ENCODE results near the gene IL11. TPM values are rescaled to one million over a fixed set of nuclear protein-coding genes. Genes with fewer than 3 reads are reported as not detected.

Gene IL11
- total and polyA plus RNA-seq, 2 of the 13 experiments (the other 11 are each of a cell fraction or from before 2014, with no cell fraction given), result 2.5 to 2.9 TPM

DNA sequence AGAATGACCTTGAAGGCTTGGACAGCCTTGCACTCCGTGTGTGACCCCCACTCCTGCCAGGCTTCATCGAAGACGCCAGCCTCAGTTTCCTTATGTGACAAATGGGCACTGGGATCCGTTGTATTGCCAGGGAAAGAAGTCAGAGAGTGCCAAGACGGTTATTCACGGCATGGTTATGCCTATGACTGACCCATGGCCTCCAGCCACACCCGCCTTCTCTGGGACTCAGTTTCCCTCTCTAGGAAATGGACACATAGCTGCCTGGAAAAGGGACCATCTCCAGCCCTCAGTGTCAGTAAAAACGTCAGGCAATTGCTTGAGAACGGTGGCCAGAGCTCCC lies 38.2 kb upstream of the IL11 start (continued):
- TF ChIP-seq, protein P1, sequence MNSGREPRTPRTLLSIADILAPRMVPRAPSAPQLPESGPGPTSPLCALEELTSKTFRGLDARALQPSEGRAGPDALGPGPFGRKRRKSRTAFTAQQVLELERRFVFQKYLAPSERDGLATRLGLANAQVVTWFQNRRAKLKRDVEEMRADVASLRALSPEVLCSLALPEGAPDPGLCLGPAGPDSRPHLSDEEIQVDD (CRISPR knock-in tag; IDR thresholded peaks at IDR 0.05; ENCODE audit: borderline replicate concordance), result no peak
- TF ChIP-seq ZNF629 (CRISPR knock-in tag; conservative IDR thresholded peaks at IDR 0.05) (peak; percentile 75; the same call in 1 of the 2 replicates), ZMYM3 (CRISPR knock-in tag; IDR thresholded peaks at IDR 0.05) (0 out of 2 replicates have a peak, but pooled peaks have one; percentile 21), MAFG (CRISPR knock-in tag; IDR thresholded peaks at IDR 0.05) (no peak), ZNF350 (CRISPR knock-in tag; IDR thresholded peaks at IDR 0.05; ENCODE audit: borderline replicate concordance, low read depth) (0 out of 2 replicates have a peak, but pooled peaks have one; percentile 0)

DNA sequence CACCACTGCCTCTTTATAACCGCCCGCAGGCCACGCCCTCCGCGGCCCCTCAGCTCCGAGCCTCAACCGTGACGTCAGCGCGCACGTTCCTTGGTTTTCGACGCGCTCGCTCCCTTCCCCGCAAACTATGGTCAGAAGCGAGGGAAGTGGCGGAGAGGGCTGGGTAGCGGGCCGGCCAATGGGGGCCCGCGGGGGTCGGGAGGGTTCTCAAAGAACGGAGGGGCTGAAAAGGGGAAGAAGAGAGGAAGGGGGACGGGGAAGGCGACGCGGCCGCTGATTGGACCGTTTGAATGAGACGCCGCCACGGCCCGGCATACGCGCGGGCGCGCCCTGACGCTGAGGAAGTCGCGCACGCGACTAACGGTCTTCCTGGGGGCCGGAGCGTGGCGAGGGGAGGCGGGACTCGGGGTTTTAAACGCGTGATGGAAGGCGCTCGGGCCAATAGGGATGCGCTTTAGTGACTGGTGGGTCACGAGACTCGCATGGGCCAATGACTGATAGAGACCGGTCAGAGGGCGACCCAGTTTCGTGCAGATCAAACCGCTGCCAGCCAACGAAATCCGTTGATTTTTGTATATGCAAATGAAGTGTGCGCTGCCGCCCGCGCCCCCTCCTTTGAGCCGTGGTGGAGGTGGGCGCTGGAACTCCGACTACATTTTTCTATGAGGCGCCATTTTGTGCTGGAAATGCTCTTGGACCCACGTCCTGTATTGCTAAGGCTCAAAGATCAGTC lies 37.7 kb upstream of the IL11 start:
- H2AFZ ChIP-seq (ENCODE audit: low read length), result no peak overlapping the region
- H3K27ac ChIP-seq (ENCODE audit: extremely low read length, insufficient read depth, low read length), result peak overlapping the region; percentile 68
- peak overlapping the region; percentile 57 for H3K4me2 ChIP-seq (ENCODE audit: low read depth, low read length)
- H3K27me3 ChIP-seq (ENCODE audit: control insufficient read depth in 1 of 2, insufficient read depth in 2 of 2, low read length in 2 of 2), result peaks cover 0 to 5% of the 10 kb centered on the region in 2 experiments; a peak in 1 of 5 replicates
- H3K4me1 ChIP-seq (ENCODE audit: insufficient read depth, low read length), result peaks cover 26% of the 10 kb centered on the region
- peaks cover 6 to 16% of the 10 kb centered on the region in 2 experiments; a peak in 4 of 5 replicates for H3K36me3 ChIP-seq (replicated peaks in 1 of 2; ENCODE audit: control insufficient read depth in 1 of 2, insufficient read depth in 2 of 2, low read length in 2 of 2)
- POLR2A ChIA-PET, result interaction anchor here (0.5 to 2.9 kb wide), 41 partner anchors 10 to 291 kb away, joined by 3 to 62 read pairs (median 5); partner anchors contain the start of genes DNAAF3, HSPBP1, ISOC2 and KMT5C
- intact Hi-C loops (cut with micrococcal nuclease; ENCODE audit: unreplicated experiment) (no loop called here), in situ Hi-C loops (cut with HindIII; ENCODE audit: extremely low pct_ligation_motif_present, low pct_unique_long_range_greater_than_20kb) (loop anchor here (5.0 kb wide), 1 partner anchor 261 kb away; the partner anchor contains the start of gene TNNT1)
- no peaks in the 10 kb centered on the region for H4K20me1 ChIP-seq (ENCODE audit: insufficient read depth, low read length)
- ATAC-seq (peak; percentile 86), DNase-seq (ENCODE audit: low spot score) (peak; percentile 83), FAIRE-seq (peak; percentile 18)
- BruUV-seq (replicated peaks), result TSS peak; percentile 69
- peaks cover 16% of the 10 kb centered on the region for H3K79me2 ChIP-seq (ENCODE audit: insufficient read depth, low read length)
- H3K9me3 ChIP-seq (ENCODE audit: low read length), result no peaks in the 10 kb centered on the region
- 47% methylated on average over 58 of the region's 72 CpGs for WGBS (ENCODE audit: low lambda C conversion rate)
- peak overlapping the region; percentile 86 for H3K9ac ChIP-seq (ENCODE audit: insufficient read depth, low read depth, low read length)
- H3K4me3 ChIP-seq (replicated peaks in 1 of 3; ENCODE audit: insufficient read depth in 1 of 3, low read depth in 2 of 3, low read length in 3 of 3), result peak overlapping the region; percentile 82 to 88 (median 83); a peak in 5 of 6 replicates
- CTCF ChIA-PET (ENCODE audit: low intra/inter-chr PET ratio, low total read pairs), result no interaction called here
- TF ChIP-seq CAMTA2 (CRISPR knock-in tag; IDR thresholded peaks at IDR 0.05; ENCODE audit: borderline replicate concordance), result peak; percentile 59; the same call in 1 of the 2 replicates
- no peak for TF ChIP-seq ARNT (IDR thresholded peaks at IDR 0.05)
- TF ChIP-seq, protein P2, sequence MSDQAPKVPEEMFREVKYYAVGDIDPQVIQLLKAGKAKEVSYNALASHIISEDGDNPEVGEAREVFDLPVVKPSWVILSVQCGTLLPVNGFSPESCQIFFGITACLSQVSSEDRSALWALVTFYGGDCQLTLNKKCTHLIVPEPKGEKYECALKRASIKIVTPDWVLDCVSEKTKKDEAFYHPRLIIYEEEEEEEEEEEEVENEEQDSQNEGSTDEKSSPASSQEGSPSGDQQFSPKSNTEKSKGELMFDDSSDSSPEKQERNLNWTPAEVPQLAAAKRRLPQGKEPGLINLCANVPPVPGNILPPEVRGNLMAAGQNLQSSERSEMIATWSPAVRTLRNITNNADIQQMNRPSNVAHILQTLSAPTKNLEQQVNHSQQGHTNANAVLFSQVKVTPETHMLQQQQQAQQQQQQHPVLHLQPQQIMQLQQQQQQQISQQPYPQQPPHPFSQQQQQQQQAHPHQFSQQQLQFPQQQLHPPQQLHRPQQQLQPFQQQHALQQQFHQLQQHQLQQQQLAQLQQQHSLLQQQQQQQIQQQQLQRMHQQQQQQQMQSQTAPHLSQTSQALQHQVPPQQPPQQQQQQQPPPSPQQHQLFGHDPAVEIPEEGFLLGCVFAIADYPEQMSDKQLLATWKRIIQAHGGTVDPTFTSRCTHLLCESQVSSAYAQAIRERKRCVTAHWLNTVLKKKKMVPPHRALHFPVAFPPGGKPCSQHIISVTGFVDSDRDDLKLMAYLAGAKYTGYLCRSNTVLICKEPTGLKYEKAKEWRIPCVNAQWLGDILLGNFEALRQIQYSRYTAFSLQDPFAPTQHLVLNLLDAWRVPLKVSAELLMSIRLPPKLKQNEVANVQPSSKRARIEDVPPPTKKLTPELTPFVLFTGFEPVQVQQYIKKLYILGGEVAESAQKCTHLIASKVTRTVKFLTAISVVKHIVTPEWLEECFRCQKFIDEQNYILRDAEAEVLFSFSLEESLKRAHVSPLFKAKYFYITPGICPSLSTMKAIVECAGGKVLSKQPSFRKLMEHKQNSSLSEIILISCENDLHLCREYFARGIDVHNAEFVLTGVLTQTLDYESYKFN (CRISPR knock-in tag; conservative IDR thresholded peaks at IDR 0.05), result 0 out of 2 replicates have a peak, but pooled peaks have one; percentile 20
- peak; percentile 65 for TF ChIP-seq NR2C2 (CRISPR knock-in tag; IDR thresholded peaks at IDR 0.05; ENCODE audit: borderline replicate concordance)
- TF ChIP-seq ZNF781 (CRISPR knock-in tag; IDR thresholded peaks at IDR 0.05; ENCODE audit: borderline replicate concordance, not compliant biosample characterization), result peak; percentile 21
- TF ChIP-seq, protein P3, sequence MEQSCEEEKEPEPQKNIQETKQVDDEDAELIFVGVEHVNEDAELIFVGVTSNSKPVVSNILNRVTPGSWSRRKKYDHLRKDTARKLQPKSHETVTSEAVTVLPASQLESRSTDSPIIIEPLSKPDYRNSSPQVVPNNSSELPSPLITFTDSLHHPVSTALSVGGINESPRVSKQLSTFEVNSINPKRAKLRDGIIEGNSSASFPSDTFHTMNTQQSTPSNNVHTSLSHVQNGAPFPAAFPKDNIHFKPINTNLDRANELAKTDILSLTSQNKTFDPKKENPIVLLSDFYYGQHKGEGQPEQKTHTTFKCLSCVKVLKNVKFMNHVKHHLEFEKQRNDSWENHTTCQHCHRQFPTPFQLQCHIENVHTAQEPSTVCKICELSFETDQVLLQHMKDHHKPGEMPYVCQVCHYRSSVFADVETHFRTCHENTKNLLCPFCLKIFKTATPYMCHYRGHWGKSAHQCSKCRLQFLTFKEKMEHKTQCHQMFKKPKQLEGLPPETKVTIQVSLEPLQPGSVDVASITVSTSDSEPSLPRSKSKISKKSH (CRISPR knock-in tag; IDR thresholded peaks at IDR 0.05; ENCODE audit: borderline replicate concordance), result 0 out of 2 replicates have a peak, but pooled peaks have one; percentile 46
- TF ChIP-seq, protein P4, sequence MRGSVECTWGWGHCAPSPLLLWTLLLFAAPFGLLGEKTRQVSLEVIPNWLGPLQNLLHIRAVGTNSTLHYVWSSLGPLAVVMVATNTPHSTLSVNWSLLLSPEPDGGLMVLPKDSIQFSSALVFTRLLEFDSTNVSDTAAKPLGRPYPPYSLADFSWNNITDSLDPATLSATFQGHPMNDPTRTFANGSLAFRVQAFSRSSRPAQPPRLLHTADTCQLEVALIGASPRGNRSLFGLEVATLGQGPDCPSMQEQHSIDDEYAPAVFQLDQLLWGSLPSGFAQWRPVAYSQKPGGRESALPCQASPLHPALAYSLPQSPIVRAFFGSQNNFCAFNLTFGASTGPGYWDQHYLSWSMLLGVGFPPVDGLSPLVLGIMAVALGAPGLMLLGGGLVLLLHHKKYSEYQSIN (CRISPR knock-in tag; IDR thresholded peaks at IDR 0.05; ENCODE audit: borderline replicate concordance), result no peak
- TF ChIP-seq ZNF776 (CRISPR knock-in tag; IDR thresholded peaks at IDR 0.05), result peak; percentile 14
- TF ChIP-seq SP1 (IDR thresholded peaks at IDR 0.05), result no peak
- peak; percentile 84 for TF ChIP-seq SP1 (CRISPR knock-in tag; IDR thresholded peaks at IDR 0.05)
